Fibroblast of villous mesenchyme (primary cell): ENCODE measurements around the gene PKMYT1. TPM values are rescaled to one million over a fixed set of nuclear protein-coding genes. Genes with fewer than 3 reads are reported as not detected.

Source experiments
- DNase-seq: peaks from one replicate; pipeline ENCODE4 v3.0.0-alpha.2; 2010; ENCODE audit warnings: low read depth
- H3K4me3 ChIP-seq: 2 replicates; pipeline ENCODE4 v1.5.1; 2011; ENCODE audit warnings: low read depth, mild to moderate bottlenecking, low read length
- CTCF ChIP-seq: IDR thresholded peaks from 2 replicates; pipeline ENCODE4 v1.5.1; 2012; ENCODE audit warnings: low read depth, mild to moderate bottlenecking, low read length; ENCODE audit not compliant: insufficient read depth
- total RNA-seq: library from RNA; depleted of rRNA; stranded (reverse); fragments of >200 nt; gene quantifications from 2 replicates; pipeline ENCODE4 v1.2.3, GENCODE V29; 2012

Gene PKMYT1
- total RNA-seq, 1 donor, result 6.9 TPM

GRCh38 chr16:2981899-2982250, 1.6 kb upstream of the PKMYT1 start:
- no peak for DNase-seq
- no peak for TF ChIP-seq CTCF
- H3K4me3 ChIP-seq, result no peak overlapping the region

DNA sequence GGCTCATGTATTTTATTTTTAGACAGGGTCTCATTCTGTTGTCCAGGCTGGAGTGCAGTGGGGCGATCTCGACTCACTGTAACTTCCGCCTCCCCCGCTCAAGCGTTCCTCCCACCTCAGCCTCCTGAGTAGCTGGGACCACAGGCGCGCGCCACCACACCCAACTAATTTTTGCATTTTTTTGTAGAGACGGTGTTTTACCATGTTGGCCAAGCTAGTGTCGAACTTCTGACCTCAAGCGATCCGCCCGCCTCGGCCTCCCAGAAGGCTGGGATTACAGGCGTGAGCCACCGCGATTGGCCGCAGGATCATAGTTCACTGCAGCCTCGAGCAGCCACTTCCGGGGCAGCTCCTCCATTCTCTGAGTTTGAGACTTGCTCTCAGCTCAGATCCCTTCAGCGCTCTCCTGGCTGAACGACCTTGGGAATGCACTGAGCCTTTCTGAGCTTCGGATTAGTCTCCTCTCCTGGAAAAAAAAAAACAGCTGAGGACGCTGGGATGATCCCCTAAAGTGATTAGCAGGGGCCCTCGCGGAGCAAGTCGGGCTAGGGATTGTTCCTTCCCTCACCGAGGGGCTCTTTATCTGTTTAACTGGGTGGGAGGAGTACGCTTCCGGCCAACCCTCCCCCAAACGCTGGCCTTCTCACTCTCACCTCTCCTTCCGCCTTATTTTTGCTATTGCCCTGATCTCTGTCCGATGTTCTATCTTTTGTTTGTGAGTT, 1.1 kb upstream of the PKMYT1 start:
- no peak for DNase-seq
- no peak for TF ChIP-seq CTCF
- H3K4me3 ChIP-seq, result peak overlapping the region; percentile 79

- H3K4me3 ChIP-seq, result peak overlapping the region; percentile 79
- DNase-seq, result no peak
- no peak for TF ChIP-seq CTCF
Observed at GRCh38 chr16:2979669-2980226, 498 bp downstream of the PKMYT1 start.

- no peak for TF ChIP-seq CTCF
Observed at GRCh38 chr16:2977440-2977839, 2.8 kb downstream of the PKMYT1 start.

GRCh38 chr16:2976673-2977072, 3.6 kb downstream of the PKMYT1 start:
- TF ChIP-seq CTCF, result no peak

More at GRCh38 chr16:2977440-2977839, 2.8 kb downstream of the PKMYT1 start:
- DNase-seq, result no peak
- no peak overlapping the region for H3K4me3 ChIP-seq

GRCh38 chr16:2976201-2976600, 4.0 kb downstream of the PKMYT1 start:
- no peak for TF ChIP-seq CTCF
- no peak for DNase-seq
- no peak overlapping the region for H3K4me3 ChIP-seq

More at GRCh38 chr16:2976673-2977072, 3.6 kb downstream of the PKMYT1 start:
- H3K4me3 ChIP-seq, result no peak overlapping the region
- no peak for DNase-seq
